GM12878 (cell line): ENCODE results near the gene IL1B. TPM values are rescaled to one million over a fixed set of nuclear protein-coding genes. Genes with fewer than 3 reads are reported as not detected.

ENCODE experiments used
- ATAC-seq: fragments of 200-7000 bp; cut with Tn5 transposase; 3 replicates; pipeline ENCODE4 v1.9.1; 2020; ENCODE audit warnings: mild to moderate bottlenecking, moderate library complexity
- BruUV-seq: library from RNA; stranded (reverse); fragments of 400-500 nt; replicated peaks from 2 replicates; lab custom pipeline; 2021; lab: Mats Ljungman, UMichigan
- CTCF ChIA-PET: fragments of 300-600 bp; sonication (Branson Sonifier 250); formaldehyde crosslinking; extraction: SDS; loops from one replicate; lab custom pipeline; 2021; ENCODE audit warnings: inconsistent platforms; lab: Yijun Ruan, JAX
- POLR2A ChIA-PET: fragments of 350-600 bp; formaldehyde crosslinking; extraction: SDS; loops from one replicate; lab custom pipeline; 2021; ENCODE audit warnings: inconsistent platforms; lab: Charles Lee
- RAD21 ChIA-PET: fragments of 300-600 bp; sonication (Branson Sonifier 250); formaldehyde crosslinking; loops from one replicate; lab custom pipeline; 2023; ENCODE audit warnings: antibody characterized with exemption; ENCODE audit not compliant: unreplicated experiment; lab: Charles Lee
- SMC1A ChIA-PET: fragments of 300-600 bp; sonication (Branson Sonifier 250); formaldehyde crosslinking; loops from one replicate; lab custom pipeline; 2023; ENCODE audit not compliant: unreplicated experiment, uncharacterized antibody; lab: Charles Lee
- DNase-seq: peaks from one replicate; pipeline ENCODE4 v3.0.0-alpha.2; 2011; ENCODE audit warnings: low read depth, low spot score
- FAIRE-seq: peaks from 3 replicates; lab custom pipeline; 2011; peaks lifted over from hg19 to GRCh38; lab: Jason Lieb, UNC
- H2AFZ ChIP-seq: 2 replicates; pipeline ENCODE4 v1.6.0; 2011; ENCODE audit warnings: low read depth, low read length, control low read depth; ENCODE audit not compliant: control insufficient read depth
- H3K27ac ChIP-seq: 2 replicates; pipeline ENCODE4 v1.5.1; 2011; ENCODE audit warnings: control low read depth; ENCODE audit not compliant: control insufficient read depth, insufficient read depth
- H3K27me3 ChIP-seq, 2 experiments: replicated peaks in 1 of 2; 2 replicates each; pipeline versions ENCODE4 v1.6.0 to v1.6.1; 2011; ENCODE audit warnings: low read length in 1 of 2; ENCODE audit not compliant: control insufficient read depth in 2 of 2, insufficient read depth in 2 of 2
- H3K36me3 ChIP-seq, 2 experiments: 2 replicates each; pipeline ENCODE4 v1.5.1; 2011; ENCODE audit warnings: low read length in 1 of 2; ENCODE audit not compliant: control insufficient read depth in 2 of 2, insufficient read depth in 2 of 2
- H3K4me1 ChIP-seq: 2 replicates; pipeline ENCODE4 v1.6.1; 2011; ENCODE audit warnings: mild to moderate bottlenecking, low read length, moderate library complexity, mixed read lengths; ENCODE audit not compliant: control insufficient read depth, insufficient read depth
- H3K4me2 ChIP-seq: 2 replicates; pipeline ENCODE4 v1.6.0; 2011; ENCODE audit warnings: control low read depth; ENCODE audit not compliant: control insufficient read depth, insufficient read depth
- H3K4me3 ChIP-seq: fragments of 200-600 bp; sonication (generic); 2 replicates; pipeline ENCODE4 v1.5.1; 2016
- H3K79me2 ChIP-seq: 2 replicates; pipeline ENCODE4 v1.6.0; 2011; ENCODE audit warnings: low read length; ENCODE audit not compliant: control insufficient read depth, insufficient read depth
- H3K9ac ChIP-seq: 2 replicates; pipeline ENCODE4 v1.8.0; 2011; ENCODE audit warnings: low read length, control low read depth, mixed read lengths; ENCODE audit not compliant: control insufficient read depth, insufficient read depth
- H3K9me3 ChIP-seq: replicated peaks from 3 replicates; pipeline ENCODE4 v1.5.1; 2011; ENCODE audit warnings: mild to moderate bottlenecking, low read length; ENCODE audit not compliant: control insufficient read depth, insufficient read depth
- H4K20me1 ChIP-seq: 2 replicates; pipeline ENCODE4 v1.6.0; 2011; ENCODE audit not compliant: control insufficient read depth, insufficient read depth
- BCL11A ChIP-seq: IDR thresholded peaks from 2 replicates; pipeline ENCODE4 v1.6.1; 2011; ENCODE audit warnings: low read depth, low read length
- BHLHE40 ChIP-seq, 2 experiments: fragments of 450-650 bp in 1 of 2; IDR thresholded peaks; 2 replicates each; pipeline ENCODE4 v1.6.1; 2011 to 2017; ENCODE audit warnings: low read depth in 2 of 2, borderline replicate concordance in 1 of 2, improper control_type of control experiment in 1 of 2, low read length in 1 of 2, mild to moderate bottlenecking in 1 of 2
- CBFB ChIP-seq: IDR thresholded peaks from 2 replicates; pipeline ENCODE4 v1.6.1; 2016; ENCODE audit warnings: antibody characterized with exemption, low read depth
- EED ChIP-seq: sonication (generic); IDR thresholded peaks from 2 replicates; pipeline ENCODE4 v1.6.1; 2016; ENCODE audit warnings: antibody characterized with exemption, low read depth
- EP300 ChIP-seq, 2 experiments: fragments of 150-350 bp in 1 of 2; IDR thresholded peaks; 2 replicates each; pipeline ENCODE4 v1.6.1; 2011 to 2012; ENCODE audit warnings: low read depth in 2 of 2, low read length in 2 of 2, borderline replicate concordance in 1 of 2, improper control_type of control experiment in 1 of 2, inconsistent platforms in 1 of 2; ENCODE audit not compliant: control insufficient read depth in 1 of 2
- MTA2 ChIP-seq: fragments of 450-650 bp; IDR thresholded peaks from 2 replicates; pipeline ENCODE4 v1.6.1; 2016; ENCODE audit warnings: low read depth, mild to moderate bottlenecking, moderate library complexity
- NFXL1 ChIP-seq: fragments of 450-650 bp; IDR thresholded peaks from 2 replicates; pipeline ENCODE4 v1.6.1; 2017; ENCODE audit warnings: antibody characterized with exemption, mild to moderate bottlenecking, borderline replicate concordance
- NR2C2 ChIP-seq: IDR thresholded peaks from 2 replicates; pipeline ENCODE4 v1.6.1; 2011; ENCODE audit warnings: borderline replicate concordance, low read depth; ENCODE audit not compliant: control insufficient read depth, insufficient read length
- NRF1 ChIP-seq: conservative IDR thresholded peaks from 2 replicates; pipeline ENCODE4 v1.6.1; 2011; ENCODE audit warnings: mild to moderate bottlenecking, low read depth, low read length, improper control_type of control experiment
- PML ChIP-seq: IDR thresholded peaks from 2 replicates; pipeline ENCODE4 v1.6.1; 2012; ENCODE audit warnings: low read length, inconsistent platforms
- POU2F2 ChIP-seq: IDR thresholded peaks from 3 replicates; pipeline ENCODE4 v1.6.1; 2011; ENCODE audit warnings: low read depth, mild to moderate bottlenecking, low read length, borderline replicate concordance
- RELA ChIP-seq: fragments of 450-650 bp; IDR thresholded peaks from 2 replicates; pipeline ENCODE4 v1.8.0; 2014; ENCODE audit warnings: borderline replicate concordance; ENCODE audit not compliant: partially characterized antibody
- RFX5 ChIP-seq: IDR thresholded peaks from 2 replicates; pipeline ENCODE4 v1.6.1; 2011; ENCODE audit warnings: low read depth, low read length, improper control_type of control experiment
- RUNX3 ChIP-seq: IDR thresholded peaks from 2 replicates; pipeline ENCODE4 v1.6.1; 2012; ENCODE audit warnings: low read length, inconsistent platforms
- SMARCA5 ChIP-seq: fragments of 450-650 bp; IDR thresholded peaks from 2 replicates; pipeline ENCODE4 v1.6.1; 2017; ENCODE audit warnings: mild to moderate bottlenecking
- ZNF24 ChIP-seq: fragments of 450-650 bp; IDR thresholded peaks from 2 replicates; pipeline ENCODE4 v1.6.1; 2017; ENCODE audit warnings: antibody characterized with exemption, mild to moderate bottlenecking
- WGBS: methylation state at CpG from one replicate; pipeline ENCODE4 v1.1.6; 2016; ENCODE audit warnings: low lambda C conversion rate; ENCODE audit not compliant: insufficient replicate concordance, insufficient coverage; ENCODE audit errors: missing lambda C conversion rate; 5-methylcytosine and 5-hydroxymethylcytosine counted together
- in situ Hi-C: fragments of 300-500 bp; cut with MboI; formaldehyde crosslinking; loops from 9 replicates; pipeline ENCODE4 v1.14.3; 2018; ENCODE audit warnings: mixed read lengths
- intact Hi-C: fragments of 100-400 bp; cut with micrococcal nuclease; formaldehyde crosslinking; loops from one replicate; pipeline ENCODE4 v1.14.2; 2022; ENCODE audit not compliant: unreplicated experiment
- polyA plus RNA-seq, 11 experiments: library from polyadenylated mRNA; depleted of rRNA in 4 of 11; unstranded in 6 of 11; stranded (reverse) in 5 of 11; fragments of >200 nt; fragmentation: Nextera tagmentation in 4 of 11; fragmentation: Illumina TruSeq in 1 of 11; extraction: Ambion mirVana in 4 of 11; extraction: Trizol in 1 of 11; gene quantifications; 1 replicate in 1 of 11; 2 replicates in 10 of 11; pipeline versions ENCODE4 v1.2.1 to v1.2.3, GENCODE V29; 2011 to 2016; ENCODE audit warnings: inconsistent platforms in 2 of 11, missing spikeins in 2 of 11, low read depth in 1 of 11
- total RNA-seq, 4 experiments: library from RNA; depleted of rRNA in 3 of 4; stranded (reverse); fragments of >200 nt in 3 of 4; fragmentation: Illumina TruSeq in 1 of 4; extraction: Trizol in 1 of 4; gene quantifications; 2 replicates each; pipeline versions ENCODE4 v1.2.1 to v1.2.3, GENCODE V29; 2013 to 2021
- TF ChIP-seq, protein P1 (sequence below): fragments of 450-650 bp; IDR thresholded peaks from 2 replicates; pipeline ENCODE4 v1.6.1; 2017; ENCODE audit warnings: borderline replicate concordance
- TF ChIP-seq, protein P2 (sequence below): IDR thresholded peaks from 2 replicates; pipeline ENCODE4 v1.6.1; 2011; ENCODE audit warnings: mild to moderate bottlenecking, low read depth, low read length, moderate library complexity; ENCODE audit not compliant: insufficient replicate concordance
- TF ChIP-seq, protein P3 (sequence below): fragments of 450-650 bp; IDR thresholded peaks from 2 replicates; pipeline ENCODE4 v1.6.1; 2017; ENCODE audit warnings: low read depth, mild to moderate bottlenecking, moderate library complexity

The IL1B gene
- total and polyA plus RNA-seq, 10 of the 15 experiments (the other 5 are each of a cell fraction or from before 2014, with no cell fraction given) = 0.20 to 1.6 (median 0.84) TPM

DNA sequence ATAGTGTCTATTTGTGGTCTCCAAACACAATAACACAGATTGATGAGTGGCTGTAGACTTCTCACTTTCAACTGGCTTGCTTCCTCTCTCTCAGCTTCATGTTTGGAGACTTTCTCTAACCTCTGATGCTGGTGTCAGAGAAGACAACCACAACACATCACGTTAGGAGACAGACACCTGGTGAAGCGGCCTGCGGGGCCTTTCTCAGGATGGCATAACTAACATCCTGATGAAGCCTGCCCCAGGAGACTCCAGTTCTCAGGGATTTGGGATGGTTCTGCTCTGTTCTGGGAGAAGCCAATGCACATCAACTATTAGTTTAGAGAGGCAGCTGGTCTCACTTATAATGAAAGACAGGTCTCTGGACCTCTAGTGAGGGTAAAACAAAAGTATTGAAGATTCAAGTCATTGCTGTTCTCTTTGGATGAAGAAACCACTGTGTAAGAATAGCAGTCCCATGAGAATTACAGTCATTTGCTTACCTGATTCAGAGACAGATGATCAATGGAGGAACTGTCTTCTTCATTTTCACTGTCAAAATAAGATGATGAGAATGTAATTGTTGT lies 54.3 kb downstream of the IL1B start:
- FAIRE-seq (peak; percentile 70), ATAC-seq (peak; percentile 91), DNase-seq (peak; percentile 66)
- Histone ChIP-seq H3K27ac (peak overlapping the region; percentile 62), H3K4me1 (peaks cover 23% of the 10 kb centered on the region), H3K9ac (no peak overlapping the region), H3K4me2 (peak overlapping the region; percentile 56), H3K9me3 (no peaks in the 10 kb centered on the region), H3K36me3 (no peaks in the 10 kb centered on the region), H4K20me1 (no peaks in the 10 kb centered on the region), H3K27me3 (no peaks in the 10 kb centered on the region), H3K79me2 (no peaks in the 10 kb centered on the region), H2AFZ (peak overlapping the region; percentile 33), H3K4me3 (no peak overlapping the region)
- ChIA-PET POLR2A (interaction anchor here (0.6 to 2.3 kb wide), 14 partner anchors 9 to 100 kb away, joined by 3 to 9 read pairs (median 4); partner anchors contain the start of gene CKAP2L), CTCF (interaction anchor here (0.8 to 1.9 kb wide), 16 partner anchors 10 to 159 kb away, joined by 3 to 11 read pairs (median 5); partner anchors contain the start of gene CKAP2L), SMC1A (interaction anchor here (0.5 to 6.3 kb wide), 29 partner anchors 10 to 121 kb away, joined by 3 to 57 read pairs (median 7); partner anchors contain the start of gene IL1B), RAD21 (interaction anchor here (0.7 to 5.0 kb wide), 21 partner anchors 10 to 159 kb away, joined by 3 to 36 read pairs (median 4); no protein-coding TSS in a partner anchor)
- intact Hi-C loops = loop anchor here (2.0 kb wide), 2 partner anchors 22 to 32 kb away; no protein-coding TSS in a partner anchor
- no TSS peak for BruUV-seq
- in situ Hi-C loops = no loop called here
- WGBS = 0% methylated on average over 3 of the region's 3 CpGs
- TF ChIP-seq RELA (no peak), CBFB (peak; percentile 5), MTA2 (peak; percentile 63; the same call in 1 of the 2 replicates), NFXL1 (no peak), EED (peak; percentile 78), RUNX3 (peak; percentile 69), PML (peak; percentile 31; the same call in 1 of the 2 replicates), BCL11A (peak; percentile 50; the same call in 1 of the 2 replicates), BHLHE40 (IDR thresholded peaks at IDR 0.05; ENCODE audit: borderline replicate concordance in 1 of 2, low read depth in 2 of 2, low read length in 1 of 2) (peak; percentile 10 to 25; a peak in 1 of 4 replicates), NR2C2 (no peak), EP300 (IDR thresholded peaks at IDR 0.05; ENCODE audit: borderline replicate concordance in 1 of 2, control insufficient read depth in 1 of 2, low read depth in 2 of 2, low read length in 2 of 2) (peak in 1 of 2 experiments; percentile 55; a peak in 2 of 4 replicates), RFX5 (no peak), NRF1 (no peak), SMARCA5 (no peak), POU2F2 (no peak), ZNF24 (no peak)
- TF ChIP-seq, protein P1, sequence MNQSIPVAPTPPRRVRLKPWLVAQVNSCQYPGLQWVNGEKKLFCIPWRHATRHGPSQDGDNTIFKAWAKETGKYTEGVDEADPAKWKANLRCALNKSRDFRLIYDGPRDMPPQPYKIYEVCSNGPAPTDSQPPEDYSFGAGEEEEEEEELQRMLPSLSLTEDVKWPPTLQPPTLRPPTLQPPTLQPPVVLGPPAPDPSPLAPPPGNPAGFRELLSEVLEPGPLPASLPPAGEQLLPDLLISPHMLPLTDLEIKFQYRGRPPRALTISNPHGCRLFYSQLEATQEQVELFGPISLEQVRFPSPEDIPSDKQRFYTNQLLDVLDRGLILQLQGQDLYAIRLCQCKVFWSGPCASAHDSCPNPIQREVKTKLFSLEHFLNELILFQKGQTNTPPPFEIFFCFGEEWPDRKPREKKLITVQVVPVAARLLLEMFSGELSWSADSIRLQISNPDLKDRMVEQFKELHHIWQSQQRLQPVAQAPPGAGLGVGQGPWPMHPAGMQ = no peak
- TF ChIP-seq, protein P2, sequence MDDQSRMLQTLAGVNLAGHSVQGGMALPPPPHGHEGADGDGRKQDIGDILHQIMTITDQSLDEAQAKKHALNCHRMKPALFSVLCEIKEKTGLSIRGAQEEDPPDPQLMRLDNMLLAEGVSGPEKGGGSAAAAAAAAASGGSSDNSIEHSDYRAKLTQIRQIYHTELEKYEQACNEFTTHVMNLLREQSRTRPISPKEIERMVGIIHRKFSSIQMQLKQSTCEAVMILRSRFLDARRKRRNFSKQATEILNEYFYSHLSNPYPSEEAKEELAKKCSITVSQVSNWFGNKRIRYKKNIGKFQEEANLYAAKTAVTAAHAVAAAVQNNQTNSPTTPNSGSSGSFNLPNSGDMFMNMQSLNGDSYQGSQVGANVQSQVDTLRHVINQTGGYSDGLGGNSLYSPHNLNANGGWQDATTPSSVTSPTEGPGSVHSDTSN = peak; percentile 39
- TF ChIP-seq, protein P3, sequence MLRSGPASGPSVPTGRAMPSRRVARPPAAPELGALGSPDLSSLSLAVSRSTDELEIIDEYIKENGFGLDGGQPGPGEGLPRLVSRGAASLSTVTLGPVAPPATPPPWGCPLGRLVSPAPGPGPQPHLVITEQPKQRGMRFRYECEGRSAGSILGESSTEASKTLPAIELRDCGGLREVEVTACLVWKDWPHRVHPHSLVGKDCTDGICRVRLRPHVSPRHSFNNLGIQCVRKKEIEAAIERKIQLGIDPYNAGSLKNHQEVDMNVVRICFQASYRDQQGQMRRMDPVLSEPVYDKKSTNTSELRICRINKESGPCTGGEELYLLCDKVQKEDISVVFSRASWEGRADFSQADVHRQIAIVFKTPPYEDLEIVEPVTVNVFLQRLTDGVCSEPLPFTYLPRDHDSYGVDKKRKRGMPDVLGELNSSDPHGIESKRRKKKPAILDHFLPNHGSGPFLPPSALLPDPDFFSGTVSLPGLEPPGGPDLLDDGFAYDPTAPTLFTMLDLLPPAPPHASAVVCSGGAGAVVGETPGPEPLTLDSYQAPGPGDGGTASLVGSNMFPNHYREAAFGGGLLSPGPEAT = peak; percentile 52; the same call in 1 of the 2 replicates
